Amniotic stem cell (primary cell): ENCODE measurements around the gene LRRC34.

Source experiments
- DNase-seq: peaks from one replicate; lab custom pipeline; 2025; lab: John Stamatoyannopoulos, UW

The LRRC34 gene

DNA sequence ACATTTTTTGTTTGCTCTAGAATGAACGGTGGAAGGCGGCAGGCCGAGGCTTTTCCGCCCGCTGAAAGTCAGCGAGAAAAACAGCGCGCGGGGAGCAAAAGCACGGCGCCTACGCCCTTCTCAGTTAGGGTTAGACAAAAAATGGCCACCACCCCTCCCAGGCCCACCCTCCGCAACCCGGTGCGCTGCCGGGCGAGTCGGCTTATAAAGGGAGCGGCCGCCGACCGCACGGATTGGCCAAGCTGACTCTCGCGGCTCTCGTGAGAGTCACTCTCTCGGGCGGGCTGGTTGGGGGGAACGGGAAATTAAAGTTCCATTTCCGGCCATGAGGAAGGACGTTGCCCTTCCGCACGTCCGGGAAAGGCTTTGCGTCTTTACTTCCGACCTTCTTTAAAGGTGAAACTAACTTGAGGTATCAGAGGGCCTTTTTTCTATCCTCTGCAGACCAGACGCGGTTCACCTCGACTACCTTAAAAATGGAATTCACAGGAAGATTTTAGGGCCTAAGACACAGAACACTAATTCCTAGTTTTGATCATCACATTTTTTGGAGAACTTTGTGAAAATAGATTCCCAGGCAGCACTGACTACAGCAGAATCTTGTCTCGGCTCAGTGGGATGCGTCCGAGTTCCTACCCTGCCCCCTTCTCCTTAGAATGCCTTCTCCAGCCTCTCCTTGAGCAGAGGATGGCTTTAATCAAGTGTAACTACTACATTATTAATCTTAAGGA, 47.7 kb downstream of the LRRC34 start, which contains the start of gene TERC:
TSS of gene TERC (minus strand) at position 179 of the 731 bp plus-strand sequence.
- peak; percentile 45 for DNase-seq

DNA sequence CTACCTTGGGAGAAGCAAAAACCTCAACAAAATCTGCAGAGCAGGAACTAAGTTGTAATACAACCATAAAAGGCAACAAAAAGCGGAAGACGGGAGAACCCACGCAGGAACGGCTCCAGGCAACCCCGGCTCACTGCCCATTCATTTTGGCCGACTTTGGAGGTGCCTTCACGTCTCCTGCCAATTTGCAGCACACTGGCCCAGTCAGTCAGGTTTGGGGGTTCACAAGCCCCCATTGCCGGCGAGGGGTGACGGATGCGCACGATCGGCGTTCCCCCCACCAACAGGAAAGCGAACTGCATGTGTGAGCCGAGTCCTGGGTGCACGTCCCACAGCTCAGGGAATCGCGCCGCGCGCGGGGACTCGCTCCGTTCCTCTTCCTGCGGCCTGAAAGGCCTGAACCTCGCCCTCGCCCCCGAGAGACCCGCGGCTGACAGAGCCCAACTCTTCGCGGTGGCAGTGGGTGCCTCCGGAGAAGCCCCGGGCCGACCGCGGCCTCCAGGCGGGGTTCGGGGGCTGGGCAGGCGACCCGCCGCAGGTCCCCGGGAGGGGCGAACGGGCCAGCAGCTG, 48.3 kb downstream of the LRRC34 start:
- no peak for DNase-seq

DNA sequence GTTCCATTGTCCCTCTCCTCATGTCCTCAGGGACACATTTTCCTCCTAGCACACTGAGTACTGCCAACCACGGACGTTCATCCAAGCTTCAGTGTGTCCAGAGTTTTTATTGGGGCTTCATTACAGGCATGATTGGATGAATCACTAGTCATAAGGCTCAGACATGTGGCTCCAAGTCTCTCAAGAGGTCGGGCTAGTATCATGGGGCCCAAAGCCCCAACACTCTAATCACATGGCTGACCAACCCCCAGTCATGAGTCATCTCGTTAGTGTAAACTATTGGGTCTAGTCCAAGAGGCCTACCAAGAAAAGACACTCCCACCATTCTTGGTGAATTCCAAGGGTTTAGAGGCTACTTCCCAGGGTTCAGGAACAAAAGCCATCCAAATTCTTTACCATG, 52.2 kb downstream of the LRRC34 start:
- no peak for DNase-seq

DNA sequence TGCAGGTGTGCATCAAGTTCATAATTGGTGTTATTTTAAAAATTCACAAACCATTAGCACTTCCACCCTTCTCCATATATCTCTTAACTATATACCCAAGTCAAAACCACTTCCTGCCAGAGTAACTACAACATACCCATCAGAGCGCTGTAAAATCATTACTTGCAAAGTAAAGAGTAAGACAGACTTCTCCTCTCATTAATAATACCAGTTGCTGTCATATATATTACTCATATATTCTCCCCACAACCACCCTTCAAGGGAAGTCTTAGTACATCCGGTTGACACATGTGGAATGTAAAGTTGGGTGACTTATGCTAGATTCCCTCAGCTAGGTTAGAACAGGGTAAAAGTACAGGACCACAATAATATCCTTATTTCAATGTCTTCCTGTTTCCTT, 53.4 kb downstream of the LRRC34 start:
- DNase-seq, result no peak

DNA sequence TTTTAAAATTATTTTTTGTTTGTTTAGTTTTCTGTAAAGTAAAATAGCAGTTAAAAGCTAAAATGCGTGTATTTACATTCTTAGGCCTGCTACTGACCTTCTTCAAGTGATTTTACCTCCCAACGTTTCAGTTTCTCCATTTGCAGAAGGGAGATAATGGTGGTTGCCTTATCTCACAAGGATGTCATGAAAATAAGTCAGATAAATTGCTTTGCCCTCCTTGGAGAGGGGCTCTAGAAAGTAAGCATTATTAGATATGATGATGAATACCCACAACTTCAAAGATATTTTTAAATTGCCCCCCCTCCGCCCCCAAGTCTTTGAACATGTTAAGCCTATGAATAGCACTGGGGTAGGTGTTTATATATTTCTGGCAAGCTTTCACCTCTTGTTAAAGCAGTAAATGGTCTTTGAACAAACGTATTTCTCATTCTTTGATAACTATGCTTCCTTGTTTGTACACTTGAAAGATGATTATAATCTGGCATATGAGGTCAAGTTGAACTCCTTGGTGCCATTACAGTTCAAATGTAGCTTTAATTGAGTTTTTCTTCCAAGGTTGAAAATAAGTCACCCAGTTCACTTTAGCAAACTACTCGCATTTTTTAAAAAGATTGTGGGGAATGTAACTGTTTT, 54.2 kb downstream of the LRRC34 start:
- DNase-seq, result no peak

DNA sequence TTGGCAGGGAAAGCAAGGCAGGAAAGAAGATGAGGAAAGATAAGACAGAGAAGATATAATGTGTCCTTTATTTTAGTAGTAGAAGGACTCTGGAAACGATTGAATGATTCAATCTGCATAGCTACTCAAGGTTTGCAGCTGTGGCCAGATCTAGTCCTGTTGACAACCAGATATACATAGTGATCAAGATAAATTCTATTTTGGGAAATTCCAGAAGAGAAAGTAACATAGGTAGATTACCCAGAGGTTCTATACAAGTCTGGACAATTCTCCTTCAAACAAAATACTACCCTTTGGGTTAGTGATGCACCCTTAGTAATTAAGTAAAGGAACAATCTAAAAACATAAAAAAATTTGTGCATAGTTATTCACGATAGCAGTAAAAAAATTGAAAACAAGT, 57.2 kb downstream of the LRRC34 start:
- no peak for DNase-seq

DNA sequence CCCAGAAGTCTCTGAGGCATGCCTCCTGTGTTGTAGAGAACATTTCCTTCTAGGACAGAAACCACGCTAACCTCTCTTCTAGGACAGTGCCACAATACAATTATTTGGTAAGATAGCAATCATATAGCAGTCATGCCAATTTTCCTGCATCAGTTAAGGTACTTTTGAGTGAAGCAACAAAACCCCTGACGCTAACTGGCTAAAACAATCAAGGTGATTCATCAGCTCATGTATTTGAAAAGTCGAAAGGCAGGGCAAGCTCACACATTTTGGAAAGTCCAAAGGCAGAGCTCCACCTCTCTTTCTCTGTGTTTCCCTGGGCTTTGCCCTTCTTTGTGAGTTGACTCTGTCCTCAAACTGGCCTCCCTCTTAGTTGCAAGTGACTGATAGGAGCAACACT, 58.0 kb downstream of the LRRC34 start:
- DNase-seq, result no peak

DNA sequence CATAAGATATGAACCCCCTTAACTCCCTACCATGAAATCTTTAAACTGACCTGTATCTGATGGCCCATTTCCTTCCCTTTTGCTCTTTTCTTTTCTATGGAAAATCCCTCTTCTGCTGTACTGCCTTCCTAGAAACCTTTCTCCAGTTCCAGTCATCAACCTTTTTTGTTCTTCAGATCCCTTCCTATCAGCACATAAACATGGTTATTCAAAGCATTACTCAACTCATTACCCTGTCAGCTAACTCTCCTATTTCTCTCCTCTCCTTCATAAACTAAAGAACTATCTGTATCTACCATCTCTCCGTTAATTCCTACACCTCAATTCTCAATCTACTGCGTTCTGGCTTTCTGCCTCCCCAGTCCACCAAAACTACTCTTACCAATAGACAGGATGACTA, 60.8 kb downstream of the LRRC34 start:
- DNase-seq, result no peak

DNA sequence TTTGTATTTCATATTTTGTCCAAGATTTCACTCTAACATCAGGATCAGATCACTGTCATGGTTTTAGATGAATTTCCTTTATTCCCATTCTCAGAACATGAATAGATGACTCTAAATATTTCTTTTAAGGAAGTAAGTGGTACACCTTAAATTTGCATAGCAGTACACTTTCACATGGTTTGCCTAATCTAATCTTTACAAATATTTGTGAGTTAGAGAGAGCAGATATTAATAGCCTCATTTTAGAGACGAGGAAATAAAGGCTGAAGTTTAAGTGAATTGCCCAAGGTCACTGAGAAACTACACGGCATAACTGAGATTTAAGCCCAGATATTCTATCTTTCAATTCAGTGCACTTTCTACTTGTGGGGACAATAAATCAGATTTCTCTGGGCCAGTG, 62.0 kb downstream of the LRRC34 start:
- DNase-seq, result no peak

DNA sequence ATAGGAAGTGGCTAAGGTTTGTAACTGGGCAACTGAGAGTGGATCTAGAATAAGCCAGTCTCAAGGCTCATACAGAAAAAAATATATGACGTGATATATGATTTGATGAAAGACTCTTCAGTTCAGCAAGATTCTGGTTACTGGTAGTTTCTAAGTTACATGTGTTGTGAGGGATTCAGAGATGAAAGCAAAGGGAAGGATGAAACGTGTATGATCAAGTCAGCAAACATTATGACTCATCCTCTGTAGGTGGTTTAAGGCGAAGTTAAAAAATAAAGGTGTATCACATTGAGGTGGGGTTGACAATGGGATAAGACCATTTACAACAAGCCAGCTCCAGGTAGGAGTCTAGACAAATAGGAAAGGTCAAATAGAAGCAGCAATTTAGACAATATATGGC, 64.0 kb downstream of the LRRC34 start:
- DNase-seq, result no peak

DNA sequence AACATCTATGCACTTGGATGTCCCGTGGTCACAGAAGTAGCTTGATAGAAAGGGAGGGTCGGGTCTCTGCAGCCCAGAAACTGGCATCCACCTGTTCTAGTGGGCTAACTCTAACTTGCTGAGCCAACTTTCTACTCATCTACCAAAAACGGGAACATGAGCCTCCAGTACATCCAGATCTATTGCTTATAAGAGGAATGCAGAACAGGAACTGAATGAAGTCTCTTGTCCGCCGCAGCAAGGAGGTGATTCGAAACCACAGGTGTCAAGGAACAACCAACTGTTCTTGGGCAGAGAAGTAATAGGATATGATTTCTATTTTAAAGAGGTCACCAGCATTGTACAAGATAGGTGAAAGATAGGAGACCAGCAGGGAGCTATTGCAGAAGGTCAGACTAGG, 65.8 kb downstream of the LRRC34 start:
- DNase-seq, result no peak

DNA sequence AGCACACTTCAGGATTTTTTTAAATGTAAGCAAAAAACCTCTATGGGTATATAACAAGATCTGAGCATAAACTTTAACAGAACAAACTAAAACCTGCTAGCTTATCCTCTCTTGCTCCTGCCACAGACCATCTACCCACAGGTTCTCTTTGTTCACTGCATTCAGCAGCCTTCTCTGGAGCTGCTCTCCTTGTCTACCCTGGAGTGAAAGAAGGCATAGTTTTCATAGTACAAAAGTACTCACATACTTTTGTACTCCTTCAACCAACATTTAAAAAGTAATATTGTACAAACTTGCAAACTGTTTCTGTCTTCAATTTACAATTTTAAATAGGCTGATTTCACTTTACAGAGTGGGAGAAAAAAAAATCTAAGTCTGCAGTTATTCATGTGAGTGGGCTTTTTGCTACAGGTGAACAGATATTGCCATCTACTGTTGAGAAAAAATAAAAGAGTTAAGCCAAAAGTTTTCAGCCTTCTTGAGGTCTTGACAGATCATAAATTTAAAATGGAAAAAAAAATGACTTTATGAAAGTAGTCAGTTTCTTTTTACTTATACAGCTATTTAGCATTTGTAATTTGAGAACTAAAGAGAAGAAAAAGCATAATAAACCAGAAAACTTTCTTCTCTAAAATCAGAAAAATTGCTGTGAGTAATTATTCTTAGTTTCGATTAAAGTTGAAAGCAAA, 68.2 kb downstream of the LRRC34 start:
- no peak for DNase-seq
